Right lobe of liver (tissue), 4 donors: ENCODE results near the gene NELFB.

ENCODE experiments used
- POLR2A ChIP-seq: fragments of 450-650 bp; IDR thresholded peaks from one replicate; pipeline ENCODE4 v1.6.1; 2017; ENCODE audit warnings: antibody characterized with exemption, mild to moderate bottlenecking
- TF ChIP-seq, protein P1 (sequence below), 4 donors: fragments of 200-600 bp in 3 of 4; fragments of 450-650 bp in 1 of 4; IDR thresholded peaks; one replicate each; pipeline versions ENCODE4 v1.5.1 to v1.8.0; 2016 to 2022; ENCODE audit warnings: antibody characterized with exemption in 4 of 4, mild to moderate bottlenecking in 2 of 4
- donor health status: DM: no; HTN: no; CAD: no.
- donor health status: DM: no; HTN: no; CAD: no.
- donor health status: DM: no; HTN: yes; CAD: no.

DNA sequence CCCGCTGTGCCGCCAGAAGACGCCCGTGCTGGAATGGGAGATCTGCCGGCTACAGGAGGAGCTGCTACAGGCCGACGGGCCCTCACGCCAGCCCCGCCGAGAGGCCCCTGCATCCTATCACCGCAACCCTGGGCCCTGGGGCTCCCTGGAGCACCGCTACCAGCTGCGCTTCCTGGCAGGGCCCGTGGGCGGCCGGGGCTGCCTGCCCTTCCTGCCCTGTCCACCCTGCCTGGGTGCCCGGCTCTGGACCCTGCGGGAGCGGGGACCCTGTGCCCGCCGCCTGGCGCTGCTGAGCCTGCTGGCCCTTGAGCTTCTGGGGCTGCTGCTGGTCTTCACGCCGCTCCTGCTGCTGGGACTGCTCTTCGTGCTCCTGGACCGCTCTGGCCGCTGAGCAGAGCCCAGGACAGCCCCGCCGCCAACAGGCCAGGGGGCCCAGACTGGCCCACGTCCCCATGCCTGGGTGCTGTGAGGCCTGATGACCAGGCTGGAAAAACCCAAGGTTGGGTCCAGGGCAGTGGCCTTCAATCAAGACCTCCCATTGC lies 36.8 kb upstream of the NELFB start:
- TF ChIP-seq POLR2A: no peak
- TF ChIP-seq, protein P1, sequence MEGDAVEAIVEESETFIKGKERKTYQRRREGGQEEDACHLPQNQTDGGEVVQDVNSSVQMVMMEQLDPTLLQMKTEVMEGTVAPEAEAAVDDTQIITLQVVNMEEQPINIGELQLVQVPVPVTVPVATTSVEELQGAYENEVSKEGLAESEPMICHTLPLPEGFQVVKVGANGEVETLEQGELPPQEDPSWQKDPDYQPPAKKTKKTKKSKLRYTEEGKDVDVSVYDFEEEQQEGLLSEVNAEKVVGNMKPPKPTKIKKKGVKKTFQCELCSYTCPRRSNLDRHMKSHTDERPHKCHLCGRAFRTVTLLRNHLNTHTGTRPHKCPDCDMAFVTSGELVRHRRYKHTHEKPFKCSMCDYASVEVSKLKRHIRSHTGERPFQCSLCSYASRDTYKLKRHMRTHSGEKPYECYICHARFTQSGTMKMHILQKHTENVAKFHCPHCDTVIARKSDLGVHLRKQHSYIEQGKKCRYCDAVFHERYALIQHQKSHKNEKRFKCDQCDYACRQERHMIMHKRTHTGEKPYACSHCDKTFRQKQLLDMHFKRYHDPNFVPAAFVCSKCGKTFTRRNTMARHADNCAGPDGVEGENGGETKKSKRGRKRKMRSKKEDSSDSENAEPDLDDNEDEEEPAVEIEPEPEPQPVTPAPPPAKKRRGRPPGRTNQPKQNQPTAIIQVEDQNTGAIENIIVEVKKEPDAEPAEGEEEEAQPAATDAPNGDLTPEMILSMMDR (IDR thresholded peaks at IDR 0.05): no peak
